SK-N-DZ (cell line): Measurements from ENCODE around the gene BLACAT1.

Source experiments
- DNase-seq: peaks from one replicate; pipeline ENCODE4 v3.0.0-alpha.2; 2015; ENCODE audit warnings: low spot score

The BLACAT1 gene

DNA sequence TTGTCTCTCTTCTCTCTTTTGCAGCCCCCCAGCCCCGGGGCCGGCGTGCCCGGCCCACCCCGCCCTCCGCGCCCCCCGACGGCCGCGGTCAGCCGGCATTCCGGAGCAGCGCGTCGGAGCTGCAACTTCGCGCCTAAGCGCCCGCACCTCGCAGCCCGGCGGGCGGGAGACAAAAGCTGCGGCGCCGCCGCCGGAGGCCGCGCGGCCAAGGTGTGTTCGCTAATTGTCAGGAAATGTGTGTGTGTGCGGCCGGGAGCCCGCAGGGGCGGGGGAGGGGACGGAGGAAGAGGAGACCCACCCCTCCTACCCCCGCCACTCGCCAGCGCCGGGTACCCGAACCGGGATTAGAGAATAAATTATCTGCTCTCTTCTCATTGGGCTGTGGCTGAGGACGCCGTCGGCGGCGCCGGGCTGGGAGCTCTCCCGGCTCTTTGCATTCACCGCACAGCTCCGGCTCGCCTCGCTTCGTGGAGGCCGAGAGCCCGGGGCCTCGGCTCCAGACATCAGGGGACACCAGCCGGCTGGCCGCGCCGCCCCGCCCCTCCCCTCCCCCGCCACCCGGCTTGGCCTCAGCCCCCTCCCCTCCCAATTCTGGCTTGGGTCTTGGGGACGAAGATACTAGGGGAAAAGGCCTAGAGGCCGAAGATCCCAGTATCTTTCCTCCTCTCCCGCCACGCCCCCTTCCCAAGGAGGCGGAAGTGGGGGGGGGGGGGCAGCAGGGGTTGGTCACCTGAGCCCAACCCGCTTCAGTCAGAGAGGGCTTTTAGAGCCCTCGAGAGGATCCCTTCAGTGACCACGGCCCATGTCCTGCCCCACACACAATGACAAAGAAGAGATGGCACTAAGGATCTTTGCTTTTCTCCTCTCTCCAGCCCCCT, 1.3 kb upstream of the BLACAT1 start:
- peak; percentile 24 for DNase-seq

DNA sequence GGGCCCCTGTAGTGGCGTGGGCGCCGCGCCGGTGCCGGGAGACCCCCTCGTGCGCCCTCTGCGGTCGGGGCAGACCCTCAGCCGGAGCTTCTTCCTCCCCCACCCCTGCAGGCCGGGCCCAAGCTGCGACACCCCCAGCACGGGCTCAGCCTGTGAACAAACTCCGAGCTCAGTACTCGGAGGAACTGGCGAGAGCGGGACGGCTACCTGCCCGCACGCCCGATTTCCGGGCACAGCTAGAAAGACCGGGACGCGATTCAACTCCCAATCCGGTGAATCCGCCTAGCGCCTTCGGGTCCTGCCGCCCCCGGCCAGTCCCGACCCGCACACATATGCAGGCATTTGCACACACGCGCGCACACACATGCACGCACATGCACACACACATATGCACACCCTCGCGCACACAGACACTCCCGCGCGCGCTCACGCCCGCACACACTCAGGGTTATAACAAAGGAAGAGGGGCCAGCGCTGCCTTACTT, 580 bp upstream of the BLACAT1 start:
- DNase-seq = no peak

DNA sequence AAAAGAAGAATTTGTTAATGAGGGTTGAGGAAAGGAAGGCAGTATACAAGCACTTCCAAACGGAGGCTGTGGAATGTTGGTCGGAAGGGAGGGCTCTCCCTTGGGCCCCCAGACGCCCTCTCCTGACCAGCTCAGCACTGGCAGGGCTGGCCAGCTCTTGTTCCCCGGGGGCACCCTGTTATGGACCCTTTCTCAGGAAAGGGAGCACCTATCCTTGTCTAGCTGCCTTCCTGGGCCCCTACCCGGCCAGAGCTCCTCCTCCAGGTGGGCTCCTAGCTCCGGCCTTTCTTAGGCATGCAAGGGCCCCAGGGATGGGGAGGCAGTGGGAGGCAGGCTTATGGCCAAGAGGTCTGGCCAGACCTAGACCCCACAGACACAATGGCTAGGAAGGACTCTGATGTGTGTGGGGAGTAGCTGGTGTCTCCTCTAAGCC, 926 bp downstream of the BLACAT1 start:
- no peak for DNase-seq

DNA sequence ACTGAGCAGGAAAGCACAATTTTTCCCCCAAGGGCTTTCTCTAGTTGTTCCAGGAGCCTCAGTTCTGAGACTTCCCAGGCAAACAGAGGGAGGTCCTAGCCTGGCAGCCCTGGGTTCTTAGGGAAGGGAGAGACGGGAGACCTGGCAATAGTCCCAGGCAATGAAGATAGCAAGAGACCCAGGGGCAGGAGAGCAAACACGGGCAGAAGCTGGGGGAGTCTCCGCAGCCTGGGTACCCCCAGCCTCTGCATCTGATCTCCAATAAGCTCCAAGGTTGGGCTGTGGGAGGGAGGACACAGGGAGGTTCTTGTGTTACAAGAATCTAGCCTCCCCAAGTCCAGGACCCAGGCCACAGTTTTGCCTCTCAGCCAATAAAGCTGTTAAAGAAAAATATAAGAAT, 2.4 kb downstream of the BLACAT1 start:
- DNase-seq = no peak

DNA sequence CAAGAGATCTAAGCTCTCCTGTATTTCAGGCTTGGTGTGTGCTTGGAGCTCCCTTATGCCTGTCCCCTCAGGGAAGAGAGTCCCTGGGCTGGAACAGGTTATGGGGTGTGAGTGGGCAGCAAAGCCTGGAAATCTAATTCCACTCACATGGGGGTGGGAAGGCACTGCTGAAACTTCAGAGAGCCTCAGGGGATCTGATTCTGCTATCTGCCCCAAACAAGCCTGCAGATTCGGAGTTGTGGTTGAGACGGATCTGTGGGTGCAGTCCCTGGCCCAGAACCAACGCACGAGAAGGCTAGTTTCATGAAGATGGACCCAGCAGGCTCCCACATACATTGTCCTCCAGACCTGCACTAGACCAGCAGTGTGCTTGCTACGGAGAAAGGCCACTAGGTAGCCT, 2.9 kb downstream of the BLACAT1 start:
- DNase-seq = no peak

DNA sequence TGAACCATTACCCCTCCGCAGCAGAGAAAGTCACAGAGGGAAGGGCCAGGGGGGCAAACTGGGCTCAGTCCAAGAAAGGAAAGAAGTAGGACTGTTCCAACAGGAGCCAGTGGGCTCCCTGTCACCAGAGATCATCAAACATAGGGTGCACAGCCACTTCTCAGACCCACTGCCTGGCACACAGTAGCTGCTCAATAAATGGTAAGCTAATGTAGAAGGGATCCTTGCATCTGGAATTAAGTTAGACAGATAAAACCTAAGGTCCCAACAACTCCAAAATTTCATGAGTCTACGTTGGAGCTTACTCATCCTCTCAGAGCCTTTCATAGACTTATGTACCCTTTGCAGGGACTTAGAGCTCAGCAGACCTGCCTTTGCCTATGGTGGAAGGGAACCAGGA, 3.5 kb downstream of the BLACAT1 start:
- DNase-seq = no peak

DNA sequence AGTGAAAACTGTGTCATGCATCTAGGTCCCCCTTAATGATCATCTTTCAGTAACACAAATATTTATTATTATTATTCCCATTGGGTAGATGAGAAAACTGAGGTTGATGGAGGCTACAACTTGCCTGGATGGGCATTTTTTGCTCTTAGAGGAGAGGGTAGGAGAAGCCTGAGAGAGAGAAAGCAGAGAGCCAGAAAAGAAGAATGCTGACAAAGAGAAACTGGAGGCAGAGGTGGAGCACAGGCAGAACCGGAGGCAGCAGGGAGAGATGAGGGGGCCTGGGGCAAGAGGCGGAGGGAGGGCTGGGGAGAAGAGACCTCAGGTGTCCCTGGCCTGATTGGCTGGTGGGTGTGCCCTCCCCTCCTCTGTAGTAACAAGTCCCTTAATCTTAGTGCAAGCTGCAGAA, 4.1 kb downstream of the BLACAT1 start:
- DNase-seq = no peak

DNA sequence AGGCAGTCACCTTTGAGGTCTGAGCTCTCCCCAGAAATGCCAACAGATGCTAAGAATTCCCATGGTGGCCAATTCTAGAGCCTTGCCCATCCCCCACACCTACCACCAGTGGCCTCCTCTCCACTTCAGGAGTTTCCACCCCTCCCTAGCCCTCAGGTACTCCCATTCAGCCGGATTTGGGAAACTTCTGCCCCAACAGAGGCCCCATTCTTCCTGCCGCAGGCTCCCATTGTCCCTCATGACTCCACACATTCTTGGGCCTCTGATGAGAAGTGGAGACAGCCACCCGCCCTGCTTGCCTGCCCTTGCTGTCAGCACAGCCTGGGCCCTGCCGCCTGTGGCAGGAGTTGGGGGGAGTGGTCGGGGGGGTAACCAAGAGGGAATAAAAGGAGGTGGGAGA, 4.6 kb downstream of the BLACAT1 start:
- no peak for DNase-seq

DNA sequence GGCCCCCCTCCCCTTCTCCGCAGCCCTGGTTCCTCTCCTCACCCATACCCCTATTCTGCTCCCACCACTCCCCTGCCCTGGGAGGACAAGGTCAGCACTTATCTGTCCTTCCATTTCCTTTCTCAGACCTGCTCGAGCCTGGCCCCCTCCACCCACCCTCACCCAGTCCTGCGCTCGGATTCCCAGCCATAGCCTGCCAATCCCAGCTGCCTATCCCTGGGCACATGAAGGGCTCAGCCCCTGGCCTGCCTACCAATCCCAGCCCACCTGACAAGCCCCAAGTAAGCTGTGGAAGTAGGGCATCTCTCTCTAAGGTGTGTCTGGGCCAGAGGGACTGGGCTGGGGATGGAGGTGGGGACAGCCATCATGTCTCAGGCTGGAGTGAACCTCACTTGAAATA, 5.4 kb downstream of the BLACAT1 start:
- no peak for DNase-seq

DNA sequence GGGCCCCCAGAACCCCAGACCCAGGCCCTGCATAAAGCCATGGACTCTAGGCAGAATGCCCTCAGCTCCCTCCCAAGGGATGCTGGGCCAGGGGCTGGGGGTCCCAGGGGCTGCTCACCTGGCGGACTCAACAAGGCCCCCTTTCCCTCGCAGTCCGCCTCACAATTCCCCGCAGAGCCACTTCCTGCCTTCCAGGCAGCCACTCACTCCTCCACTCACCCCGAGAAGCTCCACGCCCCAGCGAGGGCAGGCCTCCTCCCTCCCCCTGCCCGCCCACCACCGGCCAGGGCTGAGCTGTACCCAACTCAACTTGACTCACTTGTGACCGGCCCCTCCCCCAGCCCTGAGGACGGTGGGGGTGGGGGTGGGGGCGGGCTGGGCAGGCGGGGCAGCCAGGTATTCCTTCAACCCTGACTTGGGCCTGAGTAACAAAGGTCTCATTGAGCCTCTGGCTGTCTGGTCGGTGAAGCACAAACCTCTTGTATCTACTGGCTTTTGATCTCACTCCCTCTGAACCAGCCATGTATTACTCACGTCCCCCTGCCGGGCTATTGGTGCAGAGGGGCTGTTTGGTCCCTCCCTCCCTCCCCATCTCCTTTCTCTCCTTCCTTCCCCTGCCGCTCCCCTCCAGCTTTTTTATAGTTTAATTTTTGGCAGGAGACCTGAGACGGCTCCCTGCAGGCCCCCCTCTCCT, 5.9 kb downstream of the BLACAT1 start:
- DNase-seq = no peak

DNA sequence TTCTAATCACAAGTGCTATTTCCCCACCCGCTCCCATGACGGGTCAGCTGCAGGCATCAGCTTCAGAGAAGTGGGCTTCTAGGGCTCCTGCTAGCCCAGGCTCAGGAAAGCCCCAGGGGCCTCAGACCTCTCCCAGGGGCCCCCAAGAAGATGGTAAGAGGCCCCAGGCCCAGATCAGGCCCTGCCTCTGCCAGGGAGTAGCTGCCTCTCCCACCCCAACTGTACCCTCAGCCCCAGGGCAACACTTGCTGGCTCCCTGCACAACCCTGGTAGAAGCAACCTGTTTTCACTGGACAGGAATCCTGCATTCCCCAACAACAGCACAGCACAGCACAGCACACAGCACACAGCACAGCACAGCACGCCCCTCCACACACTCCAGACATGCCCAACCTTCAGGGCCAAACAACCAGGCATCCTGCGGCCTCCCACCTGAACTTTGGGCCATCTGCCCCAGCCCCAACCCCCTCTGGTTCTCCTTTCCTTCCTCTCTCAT, 6.5 kb downstream of the BLACAT1 start:
- no peak for DNase-seq

DNA sequence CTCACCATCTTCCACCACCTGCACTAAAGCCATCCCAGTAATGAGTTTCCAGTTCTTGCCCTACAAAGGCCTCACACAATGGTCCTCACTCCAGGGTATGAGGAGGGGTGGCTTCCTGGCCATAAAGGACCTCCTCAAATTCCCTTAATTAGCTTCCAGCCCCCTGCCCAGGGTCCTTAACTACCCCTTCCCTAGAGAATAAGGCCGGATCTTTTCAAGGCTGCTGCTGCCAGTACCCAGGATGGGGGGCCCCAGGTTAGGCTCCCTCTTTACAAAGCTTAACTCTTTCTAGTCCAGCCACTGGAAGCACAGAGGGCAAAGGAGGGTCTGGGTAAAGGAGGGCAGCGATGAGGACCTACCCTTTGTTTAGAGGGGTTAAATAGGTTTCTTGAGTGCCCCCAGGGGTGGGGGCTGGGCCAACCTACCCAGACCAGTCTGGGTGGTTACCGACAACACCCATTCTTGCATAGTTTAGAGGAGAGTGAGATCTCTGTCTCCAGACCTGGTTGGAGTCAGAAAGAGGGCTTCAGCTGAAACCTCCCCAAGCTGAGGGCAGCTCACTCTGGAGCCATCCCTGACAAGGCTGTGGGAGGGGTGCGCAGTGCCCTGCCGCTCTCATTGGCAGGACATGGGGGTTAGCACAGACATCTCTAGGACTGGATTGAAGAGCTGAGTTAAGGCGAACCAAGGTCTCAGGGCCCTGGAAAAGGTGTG, 7.1 kb downstream of the BLACAT1 start:
- DNase-seq = no peak

DNA sequence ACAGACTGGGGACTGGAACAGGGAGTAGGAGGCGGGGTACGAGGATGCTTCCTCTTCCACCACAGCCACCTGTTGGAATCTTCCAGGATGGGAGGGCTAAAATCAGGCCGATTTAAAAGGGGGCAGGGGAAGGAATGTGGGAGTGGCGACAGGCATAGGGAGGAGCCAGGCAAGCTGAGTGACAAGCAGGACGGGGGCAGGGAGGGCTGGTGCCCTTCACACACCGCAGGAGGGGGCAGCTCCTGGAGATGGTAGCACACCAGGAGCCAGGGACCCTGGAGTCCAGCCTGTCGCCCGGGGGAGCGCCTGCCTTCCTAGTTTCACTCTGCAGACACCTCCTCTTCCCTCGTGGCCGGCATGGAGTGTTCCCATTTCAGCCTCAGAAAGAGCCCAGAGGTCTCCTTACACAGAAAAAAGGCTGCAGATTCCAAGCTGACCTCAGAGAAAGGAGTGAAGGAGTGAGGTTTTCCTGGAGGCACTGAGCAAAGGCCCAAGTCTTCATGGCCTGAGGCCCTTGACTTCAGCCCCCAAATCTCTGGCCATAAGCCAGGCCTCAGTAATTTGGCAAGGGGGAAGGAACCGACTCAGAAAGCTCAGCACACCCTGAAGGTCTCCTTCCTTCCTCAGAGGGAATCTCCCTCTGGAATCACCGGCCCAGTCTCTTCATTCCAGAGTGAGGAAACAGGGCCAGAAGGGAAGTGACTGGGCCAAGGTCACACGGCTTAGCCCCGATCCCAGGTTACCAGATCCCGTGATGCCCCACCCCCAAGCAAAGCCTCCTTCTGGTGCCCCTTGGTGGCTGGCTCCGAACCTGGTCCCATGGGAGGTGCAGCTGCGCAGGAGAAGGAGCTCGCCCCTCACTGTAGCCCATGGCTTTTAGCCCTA, 8.1 kb downstream of the BLACAT1 start:
- DNase-seq = no peak

DNA sequence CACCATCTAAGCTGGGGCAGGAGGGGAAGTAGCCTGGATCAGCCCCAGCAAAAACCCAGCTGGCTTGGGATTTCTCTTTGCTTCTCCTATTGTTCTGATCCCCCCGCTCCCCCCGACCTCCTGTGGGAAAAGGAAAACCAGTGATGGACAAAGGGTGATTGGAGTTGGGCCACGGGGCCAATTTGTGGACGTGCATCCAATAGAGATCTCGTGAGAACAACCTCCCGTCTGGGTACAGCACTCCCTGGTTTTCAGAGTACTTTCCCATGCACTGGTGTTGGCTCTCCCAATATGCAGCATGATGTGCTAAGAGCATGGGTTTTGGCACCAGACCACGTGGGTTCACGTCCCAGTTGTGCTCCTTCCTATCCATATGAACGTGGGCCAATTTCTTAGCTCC, 9.0 kb downstream of the BLACAT1 start:
- no peak for DNase-seq

DNA sequence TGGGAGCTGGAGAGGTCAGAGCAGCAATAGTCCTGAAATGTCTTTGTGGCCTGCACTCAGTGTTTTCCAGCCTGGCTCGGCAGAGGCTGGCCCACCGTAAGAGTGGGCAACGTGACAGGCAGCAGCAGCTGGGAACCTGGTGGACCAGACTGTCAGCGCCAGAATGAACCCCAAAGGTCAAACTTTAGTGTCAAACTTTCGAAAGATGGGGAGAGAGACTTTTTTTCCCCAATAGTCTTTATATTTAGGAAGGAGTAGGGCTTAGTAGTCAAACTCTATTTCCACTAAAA, 10.3 kb downstream of the BLACAT1 start:
- no peak for DNase-seq

DNA sequence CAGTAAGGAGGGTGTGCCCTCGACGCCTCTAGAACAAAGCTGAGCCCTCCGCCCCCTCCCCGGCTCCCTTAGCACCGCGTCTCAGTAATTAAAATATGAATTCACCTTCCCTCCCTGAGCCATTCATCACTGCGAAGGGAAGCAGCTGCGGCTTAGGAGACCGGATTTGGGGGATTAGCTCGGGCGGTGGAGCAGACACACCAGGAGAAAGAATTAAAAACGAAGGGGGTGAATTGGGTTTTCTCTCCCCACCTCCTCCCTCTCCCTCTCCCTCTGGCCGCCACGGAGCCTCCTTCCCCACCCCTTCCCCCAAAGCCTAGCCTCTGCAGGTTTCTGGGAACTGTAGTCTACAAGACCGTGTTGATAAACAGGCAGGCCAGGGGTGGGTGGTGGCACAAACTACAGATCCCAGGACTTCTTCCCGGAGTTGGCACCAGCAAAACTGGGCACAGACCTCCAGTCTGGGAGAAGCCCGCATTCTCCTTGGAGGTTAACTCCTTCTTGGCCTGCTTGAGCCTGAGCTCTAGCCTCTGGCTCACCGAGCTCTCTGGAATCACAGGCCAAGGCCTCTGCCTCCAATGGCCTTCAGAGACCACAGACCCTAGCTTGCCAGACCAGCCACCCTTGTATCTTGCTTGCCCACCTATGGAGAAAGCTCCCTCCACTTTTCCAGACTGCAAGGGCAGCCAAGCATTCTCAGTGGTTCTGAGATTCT, 10.8 kb downstream of the BLACAT1 start:
- no peak for DNase-seq

DNA sequence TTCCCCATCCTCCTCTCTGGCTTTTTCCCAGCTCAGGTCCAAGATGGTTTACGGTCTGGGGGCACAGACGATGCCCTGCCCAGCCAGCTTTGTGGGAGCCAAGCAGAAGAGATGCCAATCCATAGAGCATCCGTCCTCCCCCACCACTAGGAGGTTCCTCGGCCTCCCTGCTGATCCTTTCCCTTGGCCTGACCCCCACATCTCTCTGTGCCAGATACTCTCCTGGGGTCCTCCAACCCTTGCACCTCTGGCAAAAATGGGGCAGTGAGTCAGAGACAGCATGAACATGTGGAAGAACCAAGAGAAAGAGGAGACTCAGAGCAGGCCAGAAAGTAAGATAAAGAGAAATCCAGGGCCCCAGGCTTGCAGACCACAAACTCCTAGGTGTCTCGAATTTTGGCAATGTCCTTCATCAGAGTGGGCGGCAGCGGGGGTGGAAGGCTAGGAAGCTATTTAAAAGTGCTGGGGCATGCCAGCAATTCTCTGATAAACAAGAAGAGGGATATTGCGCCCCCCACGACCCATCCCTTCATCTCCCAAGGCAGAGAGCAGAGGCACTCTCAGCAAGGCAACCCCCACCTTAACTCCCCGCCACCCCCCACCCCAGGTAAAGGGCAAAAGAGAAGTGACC, 11.4 kb downstream of the BLACAT1 start:
- no peak for DNase-seq

DNA sequence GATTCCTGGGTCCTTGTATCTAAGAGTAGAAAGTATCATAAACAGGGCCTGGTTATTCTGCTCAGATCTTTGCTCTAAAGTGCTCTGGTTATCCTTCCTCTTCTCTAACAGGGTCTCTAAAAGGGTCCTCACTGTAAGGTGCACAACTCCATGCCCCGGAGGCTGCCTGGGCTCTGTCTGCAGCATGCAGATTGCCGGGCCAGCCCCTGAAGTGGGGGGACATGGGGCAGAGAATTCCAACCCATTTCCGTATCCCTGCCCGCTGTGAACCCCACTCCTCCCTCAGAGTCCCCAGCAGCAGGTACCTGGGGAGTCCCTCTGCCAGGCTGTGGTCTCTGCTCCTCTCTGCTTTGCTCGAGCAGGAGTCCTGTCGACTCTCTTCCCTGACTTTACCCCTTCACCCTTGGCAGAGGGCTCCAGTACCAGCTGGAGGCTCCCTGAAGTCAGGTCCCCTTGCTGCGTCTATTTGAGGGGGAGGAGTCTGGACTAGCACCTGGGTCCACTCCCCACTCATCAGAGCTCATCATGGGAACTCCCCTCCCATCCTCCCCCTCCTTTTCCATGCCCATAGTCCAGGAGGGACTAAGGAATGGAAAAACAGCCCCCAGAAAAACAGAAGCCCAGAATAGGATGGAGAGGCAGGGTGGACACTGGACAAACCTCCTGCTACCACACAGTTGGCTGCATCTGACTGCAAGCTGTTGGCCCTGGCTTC, 12.1 kb downstream of the BLACAT1 start:
- DNase-seq = no peak

DNA sequence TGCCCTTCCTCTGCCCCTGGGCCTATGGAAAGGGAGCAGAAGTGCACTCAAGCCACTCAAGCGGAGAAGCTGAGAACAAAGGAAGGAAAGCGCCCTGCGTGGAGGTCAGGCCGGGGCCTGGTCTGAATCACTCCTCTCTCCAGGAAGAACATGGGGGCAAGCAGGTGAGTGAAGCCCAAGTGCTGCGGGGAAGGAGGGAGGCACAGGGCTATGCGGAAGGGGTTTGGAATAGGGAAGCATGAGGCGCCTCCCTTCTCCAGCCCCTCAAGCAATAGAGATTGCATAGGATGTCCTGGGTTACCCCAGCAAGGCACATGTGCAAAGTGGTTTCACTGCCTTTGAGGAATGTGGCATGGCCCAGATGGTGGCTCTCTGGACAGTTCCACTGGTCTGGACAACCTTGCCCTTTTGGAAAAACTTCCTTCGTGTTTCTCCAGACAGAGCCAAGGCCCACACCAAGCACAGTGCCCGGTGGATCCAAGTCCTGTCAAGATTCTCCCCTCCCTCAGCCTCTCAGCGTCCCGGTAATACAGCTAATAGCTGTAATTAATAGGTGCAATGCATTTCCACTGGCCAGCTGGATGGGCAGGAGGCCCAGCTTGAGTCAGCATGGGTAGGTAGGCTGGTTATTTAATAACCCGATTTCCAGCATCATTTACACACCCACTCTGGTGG, 13.7 kb downstream of the BLACAT1 start:
- no peak for DNase-seq
